ENCODE measurements around the gene CATSPER4. TPM values are rescaled to one million over a fixed set of nuclear protein-coding genes. Genes with fewer than 3 reads are reported as not detected.

CATSPER4 gene
- total and polyA plus RNA-seq, 2 of the 13 experiments (the other 11 are each of a cell fraction or from before 2014, with no cell fraction given): not detected

DNA sequence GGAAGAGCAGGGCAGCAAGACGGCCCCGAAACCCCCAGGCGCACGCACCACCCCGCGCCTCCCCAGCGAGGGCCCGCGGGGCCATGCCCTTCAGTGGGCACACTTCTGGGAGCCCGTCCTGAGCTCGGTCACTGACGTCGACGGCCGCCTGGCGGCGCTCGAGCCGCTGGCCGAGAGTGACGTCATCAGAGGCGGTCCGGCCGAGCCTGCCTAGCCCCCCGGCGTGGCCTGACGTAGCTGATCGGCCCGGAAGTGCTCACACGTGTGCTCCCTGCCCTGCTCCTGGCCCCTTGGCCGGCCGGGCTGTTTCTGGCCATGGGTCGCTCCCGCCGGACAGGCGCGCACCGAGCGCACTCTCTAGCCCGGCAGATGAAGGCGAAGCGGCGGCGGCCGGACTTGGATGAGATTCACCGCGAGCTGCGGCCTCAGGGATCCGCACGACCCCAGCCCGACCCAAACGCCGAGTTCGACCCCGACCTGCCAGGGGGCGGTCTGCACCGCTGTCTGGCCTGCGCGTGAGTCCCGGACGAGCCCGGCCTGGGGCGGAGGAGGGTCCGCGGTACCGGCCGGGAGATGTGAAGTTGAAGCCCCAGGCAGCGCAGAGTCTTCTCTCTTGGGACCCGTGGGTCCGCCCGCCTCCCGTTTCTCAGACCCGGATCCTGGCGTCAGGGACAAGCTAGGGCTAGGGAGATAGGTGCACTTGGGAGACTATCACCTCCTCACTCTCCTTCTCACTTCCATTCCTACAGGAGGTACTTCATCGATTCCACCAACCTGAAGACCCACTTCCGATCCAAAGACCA is 20.5 kb upstream of the CATSPER4 start, which contains the start of gene ZNF593 (continued):
- peak; percentile 94 for TF ChIP-seq ZNF501 (CRISPR knock-in tag; IDR thresholded peaks at IDR 0.05)
- peak; percentile 90 for TF ChIP-seq ARNT2 (CRISPR knock-in tag; IDR thresholded peaks at IDR 0.05; ENCODE audit: low read depth)
- TF ChIP-seq RNF2 (conservative IDR thresholded peaks at IDR 0.05; ENCODE audit: low read depth): peak; percentile 64; the same call in 1 of the 2 replicates
- peak; percentile 76; the same call in 1 of the 2 replicates for TF ChIP-seq ZNF784 (CRISPR knock-in tag; IDR thresholded peaks at IDR 0.05; ENCODE audit: borderline replicate concordance)
- TF ChIP-seq ESRRA (CRISPR knock-in tag; IDR thresholded peaks at IDR 0.05; ENCODE audit: low read depth): peak; percentile 79
- TF ChIP-seq ZNF33B (CRISPR knock-in tag; IDR thresholded peaks at IDR 0.05): peak; percentile 81; the same call in 1 of the 2 replicates
- peak; percentile 88 for TF ChIP-seq POLR2AphosphoS5 (IDR thresholded peaks at IDR 0.05; ENCODE audit: low read depth, low read length)
- no peak for TF ChIP-seq ATM (IDR thresholded peaks at IDR 0.05; ENCODE audit: borderline replicate concordance)
- no peak for TF ChIP-seq CC2D1A (CRISPR knock-in tag; IDR thresholded peaks at IDR 0.05)
- TF ChIP-seq KLF13 (CRISPR knock-in tag; IDR thresholded peaks at IDR 0.05): no peak
- TF ChIP-seq ZNF839 (CRISPR knock-in tag; IDR thresholded peaks at IDR 0.05; ENCODE audit: borderline replicate concordance): no peak
- TF ChIP-seq, protein P1, sequence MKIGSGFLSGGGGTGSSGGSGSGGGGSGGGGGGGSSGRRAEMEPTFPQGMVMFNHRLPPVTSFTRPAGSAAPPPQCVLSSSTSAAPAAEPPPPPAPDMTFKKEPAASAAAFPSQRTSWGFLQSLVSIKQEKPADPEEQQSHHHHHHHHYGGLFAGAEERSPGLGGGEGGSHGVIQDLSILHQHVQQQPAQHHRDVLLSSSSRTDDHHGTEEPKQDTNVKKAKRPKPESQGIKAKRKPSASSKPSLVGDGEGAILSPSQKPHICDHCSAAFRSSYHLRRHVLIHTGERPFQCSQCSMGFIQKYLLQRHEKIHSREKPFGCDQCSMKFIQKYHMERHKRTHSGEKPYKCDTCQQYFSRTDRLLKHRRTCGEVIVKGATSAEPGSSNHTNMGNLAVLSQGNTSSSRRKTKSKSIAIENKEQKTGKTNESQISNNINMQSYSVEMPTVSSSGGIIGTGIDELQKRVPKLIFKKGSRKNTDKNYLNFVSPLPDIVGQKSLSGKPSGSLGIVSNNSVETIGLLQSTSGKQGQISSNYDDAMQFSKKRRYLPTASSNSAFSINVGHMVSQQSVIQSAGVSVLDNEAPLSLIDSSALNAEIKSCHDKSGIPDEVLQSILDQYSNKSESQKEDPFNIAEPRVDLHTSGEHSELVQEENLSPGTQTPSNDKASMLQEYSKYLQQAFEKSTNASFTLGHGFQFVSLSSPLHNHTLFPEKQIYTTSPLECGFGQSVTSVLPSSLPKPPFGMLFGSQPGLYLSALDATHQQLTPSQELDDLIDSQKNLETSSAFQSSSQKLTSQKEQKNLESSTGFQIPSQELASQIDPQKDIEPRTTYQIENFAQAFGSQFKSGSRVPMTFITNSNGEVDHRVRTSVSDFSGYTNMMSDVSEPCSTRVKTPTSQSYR (CRISPR knock-in tag; IDR thresholded peaks at IDR 0.05; ENCODE audit: borderline replicate concordance): no peak; the same call in 1 of the 2 replicates
- TF ChIP-seq SSRP1 (CRISPR knock-in tag; IDR thresholded peaks at IDR 0.05): no peak; the same call in 1 of the 2 replicates
- peak; percentile 44; the same call in 1 of the 2 replicates for TF ChIP-seq ZNF770 (CRISPR knock-in tag; IDR thresholded peaks at IDR 0.05)
- TF ChIP-seq ZNF614 (CRISPR knock-in tag; IDR thresholded peaks at IDR 0.05; ENCODE audit: borderline replicate concordance): peak; percentile 59; the same call in 1 of the 2 replicates
- TF ChIP-seq, protein P2, sequence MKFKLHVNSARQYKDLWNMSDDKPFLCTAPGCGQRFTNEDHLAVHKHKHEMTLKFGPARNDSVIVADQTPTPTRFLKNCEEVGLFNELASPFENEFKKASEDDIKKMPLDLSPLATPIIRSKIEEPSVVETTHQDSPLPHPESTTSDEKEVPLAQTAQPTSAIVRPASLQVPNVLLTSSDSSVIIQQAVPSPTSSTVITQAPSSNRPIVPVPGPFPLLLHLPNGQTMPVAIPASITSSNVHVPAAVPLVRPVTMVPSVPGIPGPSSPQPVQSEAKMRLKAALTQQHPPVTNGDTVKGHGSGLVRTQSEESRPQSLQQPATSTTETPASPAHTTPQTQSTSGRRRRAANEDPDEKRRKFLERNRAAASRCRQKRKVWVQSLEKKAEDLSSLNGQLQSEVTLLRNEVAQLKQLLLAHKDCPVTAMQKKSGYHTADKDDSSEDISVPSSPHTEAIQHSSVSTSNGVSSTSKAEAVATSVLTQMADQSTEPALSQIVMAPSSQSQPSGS (CRISPR knock-in tag; IDR thresholded peaks at IDR 0.05): peak; percentile 99
- TF ChIP-seq LCORL (IDR thresholded peaks at IDR 0.05): no peak
- TF ChIP-seq LCORL (CRISPR knock-in tag; IDR thresholded peaks at IDR 0.05): peak; percentile 81
- peak; percentile 79; the same call in 1 of the 2 replicates for TF ChIP-seq SAFB2 (CRISPR knock-in tag; IDR thresholded peaks at IDR 0.05; ENCODE audit: borderline replicate concordance, low read depth)
- peak; percentile 95 for TF ChIP-seq TGIF2 (CRISPR knock-in tag; IDR thresholded peaks at IDR 0.05)
- TF ChIP-seq ZNF282 (IDR thresholded peaks at IDR 0.05; ENCODE audit: partially characterized antibody): no peak
- peak; percentile 93 for TF ChIP-seq KDM2A (CRISPR knock-in tag; IDR thresholded peaks at IDR 0.05; ENCODE audit: borderline replicate concordance, low read depth)
- no peak; the same call in 1 of the 2 replicates for TF ChIP-seq SMC3 (IDR thresholded peaks at IDR 0.05; ENCODE audit: low read length)
- no peak for TF ChIP-seq REXO4 (CRISPR knock-in tag; IDR thresholded peaks at IDR 0.05; ENCODE audit: borderline replicate concordance)
